ENCODE data around the gene FAM181A.

- TF ChIP-seq CTCF (conservative IDR thresholded peaks at IDR 0.05) (no peak), EZH2 (IDR thresholded peaks at IDR 0.05; ENCODE audit: low read depth) (no peak)
Measured at GRCh38 chr14:93905623-93906022, 21.5 kb upstream of the FAM181A start.
